H1 (cell line): ENCODE results near the gene MEF2C. TPM values are rescaled to one million over a fixed set of nuclear protein-coding genes. Genes with fewer than 3 reads are reported as not detected.

Source experiments
- CTCF ChIA-PET: fragments of 300-600 bp; sonication (Branson Sonifier 250); formaldehyde crosslinking; loops from one replicate; lab custom pipeline; 2021; ENCODE audit not compliant: partially characterized antibody; lab: Charles Lee
- POLR2A ChIA-PET: fragments of 300-600 bp; sonication (Branson Sonifier 250); formaldehyde crosslinking; loops from one replicate; lab custom pipeline; 2021; ENCODE audit warnings: inconsistent platforms; ENCODE audit not compliant: partially characterized antibody; lab: Charles Lee
- DNase-seq, 2 experiments: peaks; one replicate each; pipeline versions ENCODE4 v3.0.0 to v3.0.0-alpha.2; 2010 to 2022; ENCODE audit warnings: low spot score in 2 of 2, low read depth in 1 of 2, mixed read lengths in 1 of 2
- FAIRE-seq: peaks from 2 replicates; lab custom pipeline; 2011; peaks lifted over from hg19 to GRCh38; lab: Jason Lieb, UNC
- H2AFZ ChIP-seq: 2 replicates; pipeline ENCODE4 v1.8.1; 2012; ENCODE audit warnings: low read length, inconsistent platforms
- H2AK5ac ChIP-seq: 2 replicates; pipeline ENCODE4 v1.6.1; 2013; ENCODE audit warnings: low read depth, low read length
- H2BK120ac ChIP-seq: replicated peaks from 2 replicates; pipeline ENCODE3; 2013; ENCODE audit warnings: low read depth, low read length, inconsistent platforms
- H2BK12ac ChIP-seq: 2 replicates; pipeline ENCODE4 v1.6.1; 2013; ENCODE audit warnings: low read depth, low read length
- H2BK15ac ChIP-seq: 2 replicates; pipeline ENCODE4 v1.6.1; 2013; ENCODE audit warnings: low read length
- H2BK20ac ChIP-seq: 2 replicates; pipeline ENCODE4 v1.6.1; 2013; ENCODE audit warnings: low read length
- H2BK5ac ChIP-seq: 2 replicates; pipeline ENCODE4 v1.6.1; 2013; ENCODE audit warnings: low read depth, low read length
- H3K14ac ChIP-seq: 2 replicates; pipeline ENCODE4 v1.6.1; 2013; ENCODE audit warnings: inconsistent platforms; ENCODE audit not compliant: insufficient read length
- H3K18ac ChIP-seq: 2 replicates; pipeline ENCODE4 v1.6.1; 2013; ENCODE audit warnings: low read length; ENCODE audit errors: extremely low read depth
- H3K23ac ChIP-seq: 2 replicates; pipeline ENCODE4 v1.6.1; 2013; ENCODE audit warnings: inconsistent platforms; ENCODE audit not compliant: insufficient read length
- H3K23me2 ChIP-seq: 2 replicates; pipeline ENCODE4 v1.6.1; 2013; ENCODE audit warnings: low read depth, low read length
- H3K27ac ChIP-seq: 2 replicates; pipeline ENCODE4 v1.6.1; 2011; ENCODE audit warnings: low read depth, low read length, inconsistent platforms
- H3K27me3 ChIP-seq, 4 experiments: replicated peaks in 1 of 4; 1 replicate in 1 of 4; 2 replicates in 3 of 4; pipeline versions ENCODE4 v1.6.1 to v1.8.1; 2011 to 2013; ENCODE audit warnings: low read length in 3 of 4, mild to moderate bottlenecking in 3 of 4, inconsistent platforms in 2 of 4, mixed read lengths in 2 of 4, moderate library complexity in 1 of 4; ENCODE audit not compliant: control insufficient read depth in 3 of 4, insufficient read depth in 3 of 4; ENCODE audit errors: extremely low read depth in 1 of 4
- H3K36me3 ChIP-seq, 4 experiments: 2 replicates each; pipeline versions ENCODE4 v1.6.1 to v1.8.1; 2011 to 2013; ENCODE audit warnings: mild to moderate bottlenecking in 4 of 4, low read length in 3 of 4, moderate library complexity in 2 of 4, control low read depth in 1 of 4, inconsistent platforms in 1 of 4; ENCODE audit not compliant: insufficient read depth in 4 of 4, control insufficient read depth in 2 of 4
- H3K4ac ChIP-seq: replicated peaks from 2 replicates; pipeline ENCODE3; 2013; ENCODE audit warnings: low read length, low read depth, mixed read lengths, inconsistent platforms; ENCODE audit not compliant: insufficient read length
- H3K4me1 ChIP-seq, 4 experiments: replicated peaks in 1 of 4; 1 replicate in 1 of 4; 2 replicates in 3 of 4; pipeline versions ENCODE4 v1.6.1 to v1.8.1; 2011 to 2013; ENCODE audit warnings: low read length in 3 of 4, inconsistent platforms in 2 of 4, mixed read lengths in 1 of 4; ENCODE audit not compliant: insufficient read depth in 4 of 4, control insufficient read depth in 3 of 4
- H3K4me2 ChIP-seq, 2 experiments: 2 replicates each; pipeline versions ENCODE4 v1.6.1 to v1.8.1; 2011 to 2013; ENCODE audit warnings: low read depth in 2 of 2, low read length in 2 of 2, control low read depth in 1 of 2, inconsistent platforms in 1 of 2, mild to moderate bottlenecking in 1 of 2; ENCODE audit not compliant: insufficient read depth in 1 of 2
- H3K4me3 ChIP-seq, 4 experiments: fragments of 200-600, 300-600 bp in 1 of 4; sonication (generic), shearing (Covaris generic), sonication (Bioruptor Twin) in 1 of 4; 2 replicates each; pipeline versions ENCODE4 v1.5.1 to v1.8.1; 2011 to 2016; ENCODE audit warnings: low read length in 4 of 4, low read depth in 3 of 4, control low read depth in 2 of 4, inconsistent platforms in 2 of 4, mild to moderate bottlenecking in 2 of 4, mixed read lengths in 1 of 4, moderate library complexity in 1 of 4; ENCODE audit not compliant: insufficient read depth in 2 of 4; ENCODE audit errors: extremely low read depth in 1 of 4
- H3K56ac ChIP-seq: replicated peaks from 2 replicates; pipeline ENCODE3; 2013; ENCODE audit warnings: low read depth, mild to moderate bottlenecking, mixed read lengths, low read length, inconsistent platforms; ENCODE audit not compliant: insufficient read length
- H3K79me1 ChIP-seq: 2 replicates; pipeline ENCODE4 v1.6.1; 2013; ENCODE audit warnings: low read depth, low read length, control low read depth
- H3K79me2 ChIP-seq, 2 experiments: 2 replicates each; pipeline versions ENCODE4 v1.6.1 to v1.8.1; 2012 to 2013; ENCODE audit warnings: low read length in 2 of 2, mild to moderate bottlenecking in 2 of 2, inconsistent platforms in 1 of 2; ENCODE audit not compliant: insufficient read depth in 2 of 2, control insufficient read depth in 1 of 2
- H3K9ac ChIP-seq, 4 experiments: replicated peaks in 1 of 4; 1 replicate in 1 of 4; 2 replicates in 3 of 4; pipeline versions ENCODE4 v1.6.1 to v1.8.1; 2011 to 2013; ENCODE audit warnings: low read depth in 3 of 4, low read length in 3 of 4, control low read depth in 2 of 4, mild to moderate bottlenecking in 2 of 4, moderate library complexity in 2 of 4, inconsistent platforms in 1 of 4; ENCODE audit errors: extremely low read depth in 1 of 4
- H3K9me3 ChIP-seq, 2 experiments: 2 replicates each; pipeline versions ENCODE4 v1.6.1 to v1.8.1; 2012 to 2013; ENCODE audit warnings: mild to moderate bottlenecking in 2 of 2, moderate library complexity in 2 of 2, control low read depth in 1 of 2, inconsistent platforms in 1 of 2, low read depth in 1 of 2, low read length in 1 of 2, mixed read lengths in 1 of 2; ENCODE audit not compliant: insufficient read depth in 2 of 2
- H4K20me1 ChIP-seq, 2 experiments: replicated peaks in 1 of 2; 2 replicates each; pipeline versions ENCODE3 to v1.8.1; 2011 to 2013; ENCODE audit warnings: inconsistent platforms in 2 of 2, low read length in 2 of 2, mild to moderate bottlenecking in 1 of 2; ENCODE audit not compliant: insufficient read depth in 2 of 2, control insufficient read depth in 1 of 2
- H4K5ac ChIP-seq: 2 replicates; pipeline ENCODE4 v1.6.1; 2013; ENCODE audit warnings: low read length, low read depth, mixed read lengths, inconsistent platforms; ENCODE audit not compliant: insufficient read length
- H4K8ac ChIP-seq: 2 replicates; pipeline ENCODE4 v1.8.0; 2013; ENCODE audit warnings: mild to moderate bottlenecking, moderate library complexity, low read length, inconsistent platforms; ENCODE audit not compliant: insufficient read depth; ENCODE audit errors: extremely low read depth
- H4K91ac ChIP-seq: replicated peaks from 2 replicates; pipeline ENCODE3; 2013; ENCODE audit warnings: low read length, mixed read lengths, inconsistent platforms; ENCODE audit not compliant: insufficient read length
- ATF3 ChIP-seq: IDR thresholded peaks from 2 replicates; pipeline ENCODE4 v1.6.1; 2011; ENCODE audit warnings: low read depth, mild to moderate bottlenecking, low read length; ENCODE audit not compliant: insufficient read depth
- CBX8 ChIP-seq: fragments of 300-800, 300-1000 bp; sonication (generic); IDR thresholded peaks from 2 replicates; pipeline ENCODE4 v1.7.1; 2016; ENCODE audit warnings: low read depth, low read length, borderline replicate concordance
- CTCF ChIP-seq, 3 experiments: IDR thresholded peaks; 1 replicate in 2 of 3; 2 replicates in 1 of 3; pipeline versions ENCODE4 v1.5.1 to v1.6.1; 2011; ENCODE audit warnings: low read length in 3 of 3, mild to moderate bottlenecking in 3 of 3, inconsistent platforms in 2 of 3, low read depth in 1 of 3, moderate library complexity in 1 of 3; ENCODE audit not compliant: insufficient read depth in 1 of 3; ENCODE audit errors: control extremely low read depth in 1 of 3
- EGR1 ChIP-seq: IDR thresholded peaks from 2 replicates; pipeline ENCODE4 v1.6.1; 2011; ENCODE audit warnings: low read depth, low read length, borderline replicate concordance
- EZH2 ChIP-seq: fragments of 200-600 bp; sonication (generic); IDR thresholded peaks from 2 replicates; pipeline ENCODE4 v1.7.1; 2012; ENCODE audit warnings: low read depth, mild to moderate bottlenecking, moderate library complexity, low read length, inconsistent platforms; ENCODE audit not compliant: severe bottlenecking
- JUND ChIP-seq: IDR thresholded peaks from 2 replicates; pipeline ENCODE4 v1.6.1; 2011; ENCODE audit warnings: mild to moderate bottlenecking, improper control_type of control experiment, low read length
- MAFK ChIP-seq: IDR thresholded peaks from 2 replicates; pipeline ENCODE4 v1.6.1; 2012; ENCODE audit warnings: low read depth, mild to moderate bottlenecking, improper control_type of control experiment, low read length
- NANOG ChIP-seq: IDR thresholded peaks from 2 replicates; pipeline ENCODE4 v1.6.1; 2011; ENCODE audit warnings: low read length, low read depth, mild to moderate bottlenecking, inconsistent platforms; ENCODE audit not compliant: insufficient read depth, poor library complexity, severe bottlenecking
- SIN3A ChIP-seq, 2 experiments: IDR thresholded peaks in 1 of 2; conservative IDR thresholded peaks in 1 of 2; 2 replicates each; pipeline ENCODE4 v1.6.1; 2011 to 2012; ENCODE audit warnings: low read length in 2 of 2, improper control_type of control experiment in 1 of 2, low read depth in 1 of 2, mild to moderate bottlenecking in 1 of 2
- SIX5 ChIP-seq: IDR thresholded peaks from 2 replicates; pipeline ENCODE4 v1.6.1; 2011; ENCODE audit warnings: mild to moderate bottlenecking, low read depth, low read length
- SP4 ChIP-seq: IDR thresholded peaks from 2 replicates; pipeline ENCODE4 v1.6.1; 2012; ENCODE audit warnings: low read length, inconsistent platforms
- WGBS, 2 experiments: shearing (Covaris generic) in 1 of 2; methylation state at CpG; one replicate each; pipeline versions ENCODE4 v1.1.6 to v1.1.7; 2013 to 2015; ENCODE audit warnings: low lambda C conversion rate in 2 of 2, mixed read lengths in 2 of 2, inconsistent platforms in 1 of 2, low coverage in 1 of 2, missing lambda C conversion rate in 1 of 2; ENCODE audit not compliant: insufficient replicate concordance in 2 of 2, insufficient coverage in 1 of 2, insufficient read length in 1 of 2; ENCODE audit errors: extremely low coverage in 1 of 2, missing lambda C conversion rate in 1 of 2; 5-methylcytosine and 5-hydroxymethylcytosine counted together
- polyA plus RNA-seq, 7 experiments: library from polyadenylated mRNA; depleted of rRNA in 3 of 7; stranded (reverse) in 5 of 7; unstranded in 2 of 7; fragments of >200 nt in 5 of 7; fragments of 200-250 nt in 2 of 7; gene quantifications; 1 replicate in 5 of 7; 2 replicates in 1 of 7; 4 replicates in 1 of 7; pipeline versions ENCODE4 v1.2.1 to v1.2.3, GENCODE V29; 2011 to 2013; ENCODE audit warnings: missing spikeins in 2 of 7, mixed read lengths in 2 of 7
- total RNA-seq: library from RNA; stranded (reverse); fragmentation: NEBNext Ultra II Directional; extraction: Animal tissue kit (Norgen Biotek cat#: 25700); gene quantifications from 2 replicates; pipeline ENCODE4 v1.2.1, GENCODE V29; 2021

The MEF2C gene
- total and polyA plus RNA-seq, 2 of the 8 experiments (the other 6 are each of a cell fraction or from before 2014, with no cell fraction given) = 0.59 to 0.99 TPM

- Histone ChIP-seq H3K79me2 (no peaks in the 10 kb centered on the region), H4K5ac (no peak overlapping the region), H3K23ac (no peak overlapping the region), H3K14ac (no peak overlapping the region), H3K27ac (no peak overlapping the region), H3K79me1 (no peaks in the 10 kb centered on the region), H3K23me2 (no peaks in the 10 kb centered on the region), H2BK20ac (no peak overlapping the region), H4K8ac (no peak overlapping the region), H3K4me3 (no peak overlapping the region), H2BK120ac (no peak overlapping the region), H3K56ac (no peak overlapping the region), H3K9ac (no peak overlapping the region), H3K4me2 (no peak overlapping the region), H3K36me3 (no peaks in the 10 kb centered on the region), H3K18ac (no peak overlapping the region), H2BK15ac (no peak overlapping the region), H4K91ac (no peak overlapping the region), H3K9me3 (no peaks in the 10 kb centered on the region), H4K20me1 (no peaks in the 10 kb centered on the region), H3K4me1 (peaks cover 2 to 5% (median 3%) of the 10 kb centered on the region in 4 experiments; a peak in 6 of 7 replicates), H3K4ac (no peak overlapping the region), H2AFZ (no peak overlapping the region), H2BK12ac (no peak overlapping the region), H2BK5ac (no peak overlapping the region), H2AK5ac (no peak overlapping the region), H3K27me3 (peaks cover 0 to 2% (median 0%) of the 10 kb centered on the region in 4 experiments; a peak in 1 of 7 replicates)
- ChIA-PET CTCF (interaction anchor here (0.6 to 9.0 kb wide), 14 partner anchors 12 to 1702 kb away, joined by 3 to 86 read pairs (median 7); no protein-coding TSS in a partner anchor), POLR2A (no interaction called here)
- DNase-seq = no peak
- no peak for FAIRE-seq
- 91% methylated on average over 3 of the region's 3 CpGs; no CpG with 5 or more reads in 1 of the 2 experiments for WGBS, 2 experiments
- no peak for TF ChIP-seq EGR1
- no peak for TF ChIP-seq MAFK
- TF ChIP-seq SP4 = no peak
- TF ChIP-seq CTCF (IDR thresholded peaks at IDR 0.05; ENCODE audit: control extremely low read depth in 1 of 3, insufficient read depth in 1 of 3, low read depth in 1 of 3, low read length in 3 of 3) = no peak
- TF ChIP-seq SIN3A (conservative IDR thresholded peaks at IDR 0.05 in 1 of 2, IDR thresholded peaks at IDR 0.05 in 1 of 2; ENCODE audit: low read depth in 1 of 2, low read length in 2 of 2) = no peak
- no peak for TF ChIP-seq CBX8
- no peak for TF ChIP-seq JUND
- TF ChIP-seq EZH2 = no peak
- TF ChIP-seq ATF3 = no peak
- no peak for TF ChIP-seq SIX5
- TF ChIP-seq NANOG = no peak
These were observed 157.5 kb downstream of the MEF2C start for GRCh38 chr5:88725454-88725853.
